H1 (cell line): ENCODE data around the gene MPV17L.

Source experiments
- CBX8 ChIP-seq: fragments of 300-800, 300-1000 bp; sonication (generic); IDR thresholded peaks from 2 replicates; pipeline ENCODE4 v1.7.1; 2016; ENCODE audit warnings: low read depth, low read length, borderline replicate concordance
- CREB1 ChIP-seq: IDR thresholded peaks from 2 replicates; pipeline ENCODE4 v1.6.1; 2012; ENCODE audit warnings: inconsistent platforms
- EGR1 ChIP-seq: IDR thresholded peaks from 2 replicates; pipeline ENCODE4 v1.6.1; 2011; ENCODE audit warnings: low read depth, low read length, borderline replicate concordance
- EP300 ChIP-seq, 2 experiments: IDR thresholded peaks; 1 replicate in 1 of 2; 2 replicates in 1 of 2; pipeline ENCODE4 v1.6.1; 2011 to 2012; ENCODE audit warnings: low read depth in 2 of 2, low read length in 2 of 2, mild to moderate bottlenecking in 2 of 2, borderline replicate concordance in 1 of 2, inconsistent platforms in 1 of 2, moderate library complexity in 1 of 2
- FOSL1 ChIP-seq: IDR thresholded peaks from 2 replicates; pipeline ENCODE4 v1.6.1; 2011; ENCODE audit warnings: mild to moderate bottlenecking, low read depth, low read length, moderate library complexity; ENCODE audit not compliant: insufficient read depth
- HDAC2 ChIP-seq, 2 experiments: fragments of 300-600 bp in 1 of 2; sonication (generic) in 1 of 2; IDR thresholded peaks; 2 replicates each; pipeline ENCODE4 v1.6.1; 2011 to 2012; ENCODE audit warnings: low read depth in 2 of 2, low read length in 2 of 2, mild to moderate bottlenecking in 2 of 2, moderate library complexity in 2 of 2, borderline replicate concordance in 1 of 2, inconsistent platforms in 1 of 2
- SIN3A ChIP-seq, 2 experiments: IDR thresholded peaks in 1 of 2; conservative IDR thresholded peaks in 1 of 2; 2 replicates each; pipeline ENCODE4 v1.6.1; 2011 to 2012; ENCODE audit warnings: low read length in 2 of 2, improper control_type of control experiment in 1 of 2, low read depth in 1 of 2, mild to moderate bottlenecking in 1 of 2
- TCF12 ChIP-seq: IDR thresholded peaks from 2 replicates; pipeline ENCODE4 v1.6.1; 2011; ENCODE audit warnings: low read depth, mild to moderate bottlenecking, low read length
- TF ChIP-seq, protein P1 (sequence below), 3 experiments: IDR thresholded peaks; 1 replicate in 2 of 3; 2 replicates in 1 of 3; pipeline versions ENCODE4 v1.5.1 to v1.6.1; 2011; ENCODE audit warnings: low read length in 3 of 3, mild to moderate bottlenecking in 3 of 3, inconsistent platforms in 2 of 3, low read depth in 1 of 3, moderate library complexity in 1 of 3; ENCODE audit not compliant: insufficient read depth in 1 of 3; ENCODE audit errors: control extremely low read depth in 1 of 3
- TF ChIP-seq, protein P2 (sequence below): IDR thresholded peaks from 2 replicates; pipeline ENCODE4 v1.6.1; 2011; ENCODE audit warnings: low read depth, mild to moderate bottlenecking, low read length; ENCODE audit not compliant: insufficient read depth
- TF ChIP-seq, protein P3 (sequence below): IDR thresholded peaks from 2 replicates; pipeline ENCODE4 v1.6.1; 2011; ENCODE audit warnings: low read length, improper control_type of control experiment
- TF ChIP-seq, protein P4 (sequence below): fragments of 300-600 bp; sonication (generic); IDR thresholded peaks from 2 replicates; pipeline ENCODE4 v1.7.1; 2012; ENCODE audit warnings: low read length, moderate library complexity, mild to moderate bottlenecking, inconsistent platforms; ENCODE audit not compliant: insufficient replicate concordance

DNA sequence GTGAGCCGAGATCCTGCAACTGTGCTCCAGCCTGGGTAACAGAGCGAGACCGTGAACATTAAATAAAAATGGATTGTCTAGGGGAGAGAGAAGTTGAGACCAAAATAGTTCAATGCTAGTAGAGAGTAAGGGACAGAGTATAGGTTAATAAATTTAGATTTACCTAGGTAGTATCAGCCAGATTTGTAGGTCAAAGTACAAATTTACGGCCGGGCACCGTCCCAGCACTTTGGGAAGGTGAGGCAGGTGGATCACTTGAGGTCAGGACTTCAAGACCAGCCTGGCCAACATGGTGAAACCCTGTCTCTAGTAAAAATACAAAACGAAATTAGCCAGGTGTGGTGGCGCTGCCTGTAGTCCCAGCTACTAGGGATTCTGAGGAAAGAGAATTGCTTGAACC, 26.7 kb downstream of the MPV17L start:
- no peak for TF ChIP-seq FOSL1
- TF ChIP-seq, protein P1, sequence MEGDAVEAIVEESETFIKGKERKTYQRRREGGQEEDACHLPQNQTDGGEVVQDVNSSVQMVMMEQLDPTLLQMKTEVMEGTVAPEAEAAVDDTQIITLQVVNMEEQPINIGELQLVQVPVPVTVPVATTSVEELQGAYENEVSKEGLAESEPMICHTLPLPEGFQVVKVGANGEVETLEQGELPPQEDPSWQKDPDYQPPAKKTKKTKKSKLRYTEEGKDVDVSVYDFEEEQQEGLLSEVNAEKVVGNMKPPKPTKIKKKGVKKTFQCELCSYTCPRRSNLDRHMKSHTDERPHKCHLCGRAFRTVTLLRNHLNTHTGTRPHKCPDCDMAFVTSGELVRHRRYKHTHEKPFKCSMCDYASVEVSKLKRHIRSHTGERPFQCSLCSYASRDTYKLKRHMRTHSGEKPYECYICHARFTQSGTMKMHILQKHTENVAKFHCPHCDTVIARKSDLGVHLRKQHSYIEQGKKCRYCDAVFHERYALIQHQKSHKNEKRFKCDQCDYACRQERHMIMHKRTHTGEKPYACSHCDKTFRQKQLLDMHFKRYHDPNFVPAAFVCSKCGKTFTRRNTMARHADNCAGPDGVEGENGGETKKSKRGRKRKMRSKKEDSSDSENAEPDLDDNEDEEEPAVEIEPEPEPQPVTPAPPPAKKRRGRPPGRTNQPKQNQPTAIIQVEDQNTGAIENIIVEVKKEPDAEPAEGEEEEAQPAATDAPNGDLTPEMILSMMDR (IDR thresholded peaks at IDR 0.05; ENCODE audit: control extremely low read depth in 1 of 3, insufficient read depth in 1 of 3, low read depth in 1 of 3, low read length in 3 of 3) = no peak
- no peak for TF ChIP-seq TCF12
- TF ChIP-seq, protein P2, sequence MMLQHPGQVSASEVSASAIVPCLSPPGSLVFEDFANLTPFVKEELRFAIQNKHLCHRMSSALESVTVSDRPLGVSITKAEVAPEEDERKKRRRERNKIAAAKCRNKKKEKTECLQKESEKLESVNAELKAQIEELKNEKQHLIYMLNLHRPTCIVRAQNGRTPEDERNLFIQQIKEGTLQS = no peak
- TF ChIP-seq, protein P3, sequence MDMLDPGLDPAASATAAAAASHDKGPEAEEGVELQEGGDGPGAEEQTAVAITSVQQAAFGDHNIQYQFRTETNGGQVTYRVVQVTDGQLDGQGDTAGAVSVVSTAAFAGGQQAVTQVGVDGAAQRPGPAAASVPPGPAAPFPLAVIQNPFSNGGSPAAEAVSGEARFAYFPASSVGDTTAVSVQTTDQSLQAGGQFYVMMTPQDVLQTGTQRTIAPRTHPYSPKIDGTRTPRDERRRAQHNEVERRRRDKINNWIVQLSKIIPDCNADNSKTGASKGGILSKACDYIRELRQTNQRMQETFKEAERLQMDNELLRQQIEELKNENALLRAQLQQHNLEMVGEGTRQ = no peak
- no peak for TF ChIP-seq CREB1
- no peak for TF ChIP-seq EP300 (IDR thresholded peaks at IDR 0.05; ENCODE audit: borderline replicate concordance in 1 of 2, low read depth in 2 of 2, low read length in 2 of 2)
- no peak for TF ChIP-seq EGR1
- TF ChIP-seq, protein P4, sequence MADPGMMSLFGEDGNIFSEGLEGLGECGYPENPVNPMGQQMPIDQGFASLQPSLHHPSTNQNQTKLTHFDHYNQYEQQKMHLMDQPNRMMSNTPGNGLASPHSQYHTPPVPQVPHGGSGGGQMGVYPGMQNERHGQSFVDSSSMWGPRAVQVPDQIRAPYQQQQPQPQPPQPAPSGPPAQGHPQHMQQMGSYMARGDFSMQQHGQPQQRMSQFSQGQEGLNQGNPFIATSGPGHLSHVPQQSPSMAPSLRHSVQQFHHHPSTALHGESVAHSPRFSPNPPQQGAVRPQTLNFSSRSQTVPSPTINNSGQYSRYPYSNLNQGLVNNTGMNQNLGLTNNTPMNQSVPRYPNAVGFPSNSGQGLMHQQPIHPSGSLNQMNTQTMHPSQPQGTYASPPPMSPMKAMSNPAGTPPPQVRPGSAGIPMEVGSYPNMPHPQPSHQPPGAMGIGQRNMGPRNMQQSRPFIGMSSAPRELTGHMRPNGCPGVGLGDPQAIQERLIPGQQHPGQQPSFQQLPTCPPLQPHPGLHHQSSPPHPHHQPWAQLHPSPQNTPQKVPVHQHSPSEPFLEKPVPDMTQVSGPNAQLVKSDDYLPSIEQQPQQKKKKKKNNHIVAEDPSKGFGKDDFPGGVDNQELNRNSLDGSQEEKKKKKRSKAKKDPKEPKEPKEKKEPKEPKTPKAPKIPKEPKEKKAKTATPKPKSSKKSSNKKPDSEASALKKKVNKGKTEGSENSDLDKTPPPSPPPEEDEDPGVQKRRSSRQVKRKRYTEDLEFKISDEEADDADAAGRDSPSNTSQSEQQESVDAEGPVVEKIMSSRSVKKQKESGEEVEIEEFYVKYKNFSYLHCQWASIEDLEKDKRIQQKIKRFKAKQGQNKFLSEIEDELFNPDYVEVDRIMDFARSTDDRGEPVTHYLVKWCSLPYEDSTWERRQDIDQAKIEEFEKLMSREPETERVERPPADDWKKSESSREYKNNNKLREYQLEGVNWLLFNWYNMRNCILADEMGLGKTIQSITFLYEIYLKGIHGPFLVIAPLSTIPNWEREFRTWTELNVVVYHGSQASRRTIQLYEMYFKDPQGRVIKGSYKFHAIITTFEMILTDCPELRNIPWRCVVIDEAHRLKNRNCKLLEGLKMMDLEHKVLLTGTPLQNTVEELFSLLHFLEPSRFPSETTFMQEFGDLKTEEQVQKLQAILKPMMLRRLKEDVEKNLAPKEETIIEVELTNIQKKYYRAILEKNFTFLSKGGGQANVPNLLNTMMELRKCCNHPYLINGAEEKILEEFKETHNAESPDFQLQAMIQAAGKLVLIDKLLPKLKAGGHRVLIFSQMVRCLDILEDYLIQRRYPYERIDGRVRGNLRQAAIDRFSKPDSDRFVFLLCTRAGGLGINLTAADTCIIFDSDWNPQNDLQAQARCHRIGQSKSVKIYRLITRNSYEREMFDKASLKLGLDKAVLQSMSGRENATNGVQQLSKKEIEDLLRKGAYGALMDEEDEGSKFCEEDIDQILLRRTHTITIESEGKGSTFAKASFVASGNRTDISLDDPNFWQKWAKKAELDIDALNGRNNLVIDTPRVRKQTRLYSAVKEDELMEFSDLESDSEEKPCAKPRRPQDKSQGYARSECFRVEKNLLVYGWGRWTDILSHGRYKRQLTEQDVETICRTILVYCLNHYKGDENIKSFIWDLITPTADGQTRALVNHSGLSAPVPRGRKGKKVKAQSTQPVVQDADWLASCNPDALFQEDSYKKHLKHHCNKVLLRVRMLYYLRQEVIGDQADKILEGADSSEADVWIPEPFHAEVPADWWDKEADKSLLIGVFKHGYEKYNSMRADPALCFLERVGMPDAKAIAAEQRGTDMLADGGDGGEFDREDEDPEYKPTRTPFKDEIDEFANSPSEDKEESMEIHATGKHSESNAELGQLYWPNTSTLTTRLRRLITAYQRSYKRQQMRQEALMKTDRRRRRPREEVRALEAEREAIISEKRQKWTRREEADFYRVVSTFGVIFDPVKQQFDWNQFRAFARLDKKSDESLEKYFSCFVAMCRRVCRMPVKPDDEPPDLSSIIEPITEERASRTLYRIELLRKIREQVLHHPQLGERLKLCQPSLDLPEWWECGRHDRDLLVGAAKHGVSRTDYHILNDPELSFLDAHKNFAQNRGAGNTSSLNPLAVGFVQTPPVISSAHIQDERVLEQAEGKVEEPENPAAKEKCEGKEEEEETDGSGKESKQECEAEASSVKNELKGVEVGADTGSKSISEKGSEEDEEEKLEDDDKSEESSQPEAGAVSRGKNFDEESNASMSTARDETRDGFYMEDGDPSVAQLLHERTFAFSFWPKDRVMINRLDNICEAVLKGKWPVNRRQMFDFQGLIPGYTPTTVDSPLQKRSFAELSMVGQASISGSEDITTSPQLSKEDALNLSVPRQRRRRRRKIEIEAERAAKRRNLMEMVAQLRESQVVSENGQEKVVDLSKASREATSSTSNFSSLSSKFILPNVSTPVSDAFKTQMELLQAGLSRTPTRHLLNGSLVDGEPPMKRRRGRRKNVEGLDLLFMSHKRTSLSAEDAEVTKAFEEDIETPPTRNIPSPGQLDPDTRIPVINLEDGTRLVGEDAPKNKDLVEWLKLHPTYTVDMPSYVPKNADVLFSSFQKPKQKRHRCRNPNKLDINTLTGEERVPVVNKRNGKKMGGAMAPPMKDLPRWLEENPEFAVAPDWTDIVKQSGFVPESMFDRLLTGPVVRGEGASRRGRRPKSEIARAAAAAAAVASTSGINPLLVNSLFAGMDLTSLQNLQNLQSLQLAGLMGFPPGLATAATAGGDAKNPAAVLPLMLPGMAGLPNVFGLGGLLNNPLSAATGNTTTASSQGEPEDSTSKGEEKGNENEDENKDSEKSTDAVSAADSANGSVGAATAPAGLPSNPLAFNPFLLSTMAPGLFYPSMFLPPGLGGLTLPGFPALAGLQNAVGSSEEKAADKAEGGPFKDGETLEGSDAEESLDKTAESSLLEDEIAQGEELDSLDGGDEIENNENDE = no peak
- TF ChIP-seq CBX8 = no peak
- no peak for TF ChIP-seq HDAC2 (IDR thresholded peaks at IDR 0.05; ENCODE audit: borderline replicate concordance in 1 of 2, low read depth in 2 of 2, low read length in 2 of 2)
- TF ChIP-seq SIN3A (conservative IDR thresholded peaks at IDR 0.05 in 1 of 2, IDR thresholded peaks at IDR 0.05 in 1 of 2; ENCODE audit: low read depth in 1 of 2, low read length in 2 of 2) = no peak
